Stimulated activated CD8-positive, alpha-beta memory T cell treated with anti-CD3 and anti-CD28 coated beads, Interleukin-7, amount 100 ng/mL, for 4 hours (primary cell): Measurements from ENCODE around the gene SLC35E1.
A peak's percentile ranks its signal among the peaks of the same experiment; 100 is the strongest.

Experiments used
- DNase-seq, 2 donors: peaks; one replicate each; pipeline ENCODE4 v3.0.0-alpha.2; 2020; ENCODE audit warnings: low read depth in 2 of 2

SLC35E1 gene

GRCh38 chr19:16598848-16599247, 26.6 kb upstream of the SLC35E1 start:
- no peak for DNase-seq

- DNase-seq: no peak
Measured at GRCh38 chr19:16596399-16596798, 24.2 kb upstream of the SLC35E1 start.

DNA sequence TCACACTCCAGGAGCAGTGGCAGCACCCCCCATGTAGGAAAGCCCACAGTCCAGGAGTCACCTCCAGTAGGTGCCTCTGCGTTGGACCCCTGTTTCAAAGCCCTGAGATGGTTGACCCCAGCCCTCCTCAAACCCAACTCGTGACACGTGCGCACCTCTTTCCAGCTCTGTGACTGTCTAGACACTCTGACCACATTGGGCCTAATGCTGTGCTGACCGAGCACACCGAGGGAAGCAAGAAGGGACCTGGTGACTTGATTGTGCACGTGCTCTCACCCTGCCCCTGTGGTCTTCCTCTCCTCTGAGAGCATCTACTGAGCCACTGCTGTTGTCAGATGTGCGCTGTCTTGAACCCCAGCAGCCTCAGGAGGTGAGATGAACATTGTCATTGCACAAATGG, 22.9 kb upstream of the SLC35E1 start:
- DNase-seq: no peak

- DNase-seq: no peak
Measured at GRCh38 chr19:16594681-16595091, 22.5 kb upstream of the SLC35E1 start.

DNA sequence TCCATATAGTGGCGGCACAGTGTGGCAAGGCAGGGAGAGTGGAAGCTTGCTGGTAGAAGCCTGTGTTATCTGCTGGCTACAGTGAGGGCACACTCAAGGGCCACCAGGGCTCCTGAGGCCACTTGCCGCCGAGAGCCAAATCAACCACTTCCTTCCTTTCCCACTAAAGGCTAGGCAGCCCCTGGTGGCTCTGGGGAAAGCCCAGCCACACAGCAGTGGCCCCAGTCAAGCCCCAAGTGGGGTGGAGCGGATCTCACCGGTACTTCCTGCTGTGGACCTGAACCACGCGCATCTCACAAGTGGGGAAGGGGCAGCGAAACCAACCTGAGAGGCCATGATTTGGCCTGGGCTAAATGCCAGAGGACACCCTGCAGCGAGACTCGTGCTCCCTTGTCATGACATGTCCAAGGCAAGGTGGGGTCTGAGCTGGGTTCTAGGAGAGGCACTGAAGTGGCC, 21.9 kb upstream of the SLC35E1 start:
- peak in 1 of 2 donors; percentile 44 for DNase-seq

- DNase-seq: no peak
Measured at GRCh38 chr19:16593181-16593580, 21.0 kb upstream of the SLC35E1 start.

- no peak for DNase-seq
Measured at GRCh38 chr19:16591803-16592556, 19.8 kb upstream of the SLC35E1 start.

- no peak for DNase-seq
Measured at GRCh38 chr19:16590876-16591802, 18.9 kb upstream of the SLC35E1 start.

- DNase-seq: no peak
Measured at GRCh38 chr19:16589917-16590316, 17.7 kb upstream of the SLC35E1 start.

GRCh38 chr19:16588824-16589577, 16.8 kb upstream of the SLC35E1 start:
- DNase-seq: no peak

- DNase-seq: peak in 1 of 2 donors; percentile 39
Measured at GRCh38 chr19:16587833-16588823, 15.9 kb upstream of the SLC35E1 start.

GRCh38 chr19:16586991-16587832, 15.0 kb upstream of the SLC35E1 start:
- peak; percentile 50 to 61 for DNase-seq

DNA sequence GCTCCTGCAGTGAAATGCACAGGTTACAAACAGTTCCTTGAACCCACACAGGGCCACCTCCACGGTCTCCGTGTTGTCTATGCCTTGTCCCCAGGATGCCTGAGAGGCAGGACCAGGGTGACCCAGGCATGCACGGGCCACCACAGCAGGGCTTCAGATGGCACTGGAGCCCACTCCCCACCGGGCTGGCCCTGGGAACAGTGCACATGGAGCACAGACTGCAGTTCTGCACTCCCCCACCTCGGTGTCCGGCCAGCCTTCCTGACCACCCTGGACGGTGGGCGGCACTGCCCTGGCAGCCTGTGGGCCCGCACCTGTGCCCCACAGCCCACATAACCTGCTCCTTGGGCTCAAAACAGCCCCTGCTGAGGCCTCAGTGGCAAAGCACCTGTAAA, 14.3 kb upstream of the SLC35E1 start:
- no peak for DNase-seq

- DNase-seq: no peak
Measured at GRCh38 chr19:16585808-16586476, 13.7 kb upstream of the SLC35E1 start.

DNA sequence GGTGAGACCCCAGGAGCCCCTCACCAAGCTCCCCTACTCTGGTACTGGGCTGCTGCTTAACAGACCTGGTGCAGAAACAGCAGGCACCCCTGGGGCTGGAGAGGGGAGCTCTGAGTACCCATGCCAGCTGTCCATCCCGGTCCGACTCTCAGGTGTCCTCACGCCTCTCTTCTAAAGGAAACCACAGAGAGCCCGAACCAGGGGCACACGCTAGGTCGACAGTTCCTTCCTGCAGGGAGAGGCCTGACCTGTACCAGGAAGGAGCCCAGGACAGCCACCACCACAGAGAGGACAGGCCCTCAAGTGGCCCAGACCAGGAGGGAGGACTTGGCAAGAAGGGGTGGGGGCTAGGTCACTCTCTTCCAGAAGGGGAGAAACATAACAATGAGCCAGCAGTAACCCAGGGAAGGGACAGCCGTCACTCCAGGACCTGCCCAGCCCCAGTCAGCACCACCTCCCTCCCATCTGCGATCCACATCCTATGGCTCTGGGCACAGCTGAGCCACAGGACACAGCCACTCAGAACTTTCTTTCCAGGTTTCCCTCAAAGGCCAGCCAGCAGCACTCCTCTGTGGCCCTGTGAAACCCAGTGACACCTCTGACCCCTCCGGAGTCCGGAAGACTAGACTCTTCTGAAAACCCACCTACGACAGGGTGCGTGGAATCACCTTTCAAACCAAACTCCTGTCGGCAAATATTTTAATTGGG, 13.0 kb upstream of the SLC35E1 start:
- DNase-seq: no peak

DNA sequence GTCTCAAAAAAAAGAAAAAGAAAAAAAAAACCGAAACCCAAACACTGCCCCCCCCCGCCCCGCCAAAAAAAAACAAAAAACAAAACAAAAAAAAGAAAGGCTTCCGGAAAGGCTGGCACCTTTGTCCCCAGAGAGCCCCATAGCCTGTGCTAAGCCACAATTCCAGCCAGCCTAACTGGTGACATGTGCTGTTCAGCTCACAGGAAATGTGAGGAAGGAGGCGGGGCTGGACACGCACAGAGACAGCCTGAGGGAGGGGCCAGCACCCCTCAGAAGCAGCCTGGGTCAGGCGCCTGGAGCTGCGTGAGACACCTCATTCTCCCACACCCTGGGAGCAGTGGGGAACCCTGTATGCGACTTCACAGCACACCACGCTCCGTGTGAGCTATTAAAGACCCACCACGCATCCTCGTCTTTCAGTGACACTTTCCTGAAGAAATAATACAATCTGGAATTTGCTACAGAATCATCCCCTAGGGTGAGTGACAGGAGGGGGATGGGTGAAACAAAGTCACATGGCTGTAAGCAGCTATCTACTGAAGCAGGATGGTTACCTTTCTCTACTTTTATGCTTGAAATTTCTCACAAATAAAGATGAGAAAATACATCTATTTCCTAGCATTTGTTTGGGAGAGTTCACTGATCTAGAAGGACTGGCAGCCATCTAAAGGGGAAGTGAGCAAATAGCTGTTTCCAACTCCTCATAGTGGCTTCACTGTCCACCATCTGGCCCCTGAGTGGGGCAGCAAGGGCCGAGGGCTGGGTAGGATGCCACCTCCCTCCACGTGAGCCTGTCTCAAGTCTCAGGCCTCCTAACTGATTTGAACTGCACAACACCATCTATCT, 12.3 kb upstream of the SLC35E1 start:
- DNase-seq: peak; percentile 86

- no peak for DNase-seq
Measured at GRCh38 chr19:16582486-16583261, 10.5 kb upstream of the SLC35E1 start.
